PC-3 (cell line): ENCODE results near the gene CLEC14A. TPM values are rescaled to one million over a fixed set of nuclear protein-coding genes. Genes with fewer than 3 reads are reported as not detected.

Experiments used
- ATAC-seq: fragments of 200-7000 bp; cut with Tn5 transposase; 2 replicates; pipeline ENCODE4 v1.9.1; 2020; ENCODE audit warnings: mild to moderate bottlenecking, moderate library complexity
- BruUV-seq: library from RNA; stranded (reverse); fragments of 400-500 nt; replicated peaks from 2 replicates; lab custom pipeline; 2021; lab: Mats Ljungman, UMichigan
- CTCF ChIA-PET: fragments of 300-600 bp; sonication (Branson Sonifier 250); formaldehyde crosslinking; loops from one replicate; lab custom pipeline; 2022; ENCODE audit warnings: antibody characterized with exemption; lab: Charles Lee
- POLR2A ChIA-PET: fragments of 300-600 bp; sonication (Branson Sonifier 250); formaldehyde crosslinking; loops from one replicate; lab custom pipeline; 2022; ENCODE audit warnings: antibody characterized with exemption; ENCODE audit not compliant: unreplicated experiment; lab: Charles Lee
- DNase-seq: peaks from one replicate; pipeline ENCODE4 v3.0.0-alpha.2; 2015
- H2AFZ ChIP-seq: fragments of 300-600 bp; sonication (generic); 2 replicates; pipeline ENCODE4 v1.6.0; 2016; ENCODE audit warnings: antibody characterized with exemption, low read length
- H3F3A ChIP-seq: fragments of 300-600 bp; sonication (generic); one replicate; pipeline ENCODE4 v1.6.0; 2017; ENCODE audit warnings: antibody characterized with exemption, low read length, control low read depth, mild to moderate bottlenecking; ENCODE audit not compliant: unreplicated experiment
- H3K27ac ChIP-seq: fragments of 300-600 bp; sonication (generic); 2 replicates; pipeline ENCODE4 v1.5.1; 2016; ENCODE audit warnings: mild to moderate bottlenecking, low read length
- H3K27me3 ChIP-seq: fragments of 300-600 bp; sonication (generic); 2 replicates; pipeline ENCODE4 v1.6.1; 2016; ENCODE audit warnings: low read length, mixed read lengths
- H3K36me3 ChIP-seq: fragments of 300-600 bp; sonication (generic); 2 replicates; pipeline ENCODE4 v1.6.1; 2016; ENCODE audit warnings: low read depth, mixed run types, low read length, mixed read lengths
- H3K4me1 ChIP-seq: fragments of 300-600 bp; sonication (generic); 2 replicates; pipeline ENCODE4 v1.5.1; 2016; ENCODE audit warnings: low read length; ENCODE audit not compliant: insufficient read depth
- H3K4me2 ChIP-seq: fragments of 300-600 bp; sonication (generic); 2 replicates; pipeline ENCODE4 v1.6.0; 2016; ENCODE audit warnings: low read length
- H3K4me3 ChIP-seq: fragments of 300-600 bp; sonication (generic); 2 replicates; pipeline ENCODE4 v1.5.1; 2016; ENCODE audit warnings: mild to moderate bottlenecking, low read length, mixed read lengths
- H3K79me2 ChIP-seq: fragments of 300-600 bp; sonication (generic); 2 replicates; pipeline ENCODE4 v1.6.1; 2017; ENCODE audit warnings: low read length, mixed read lengths
- H3K9ac ChIP-seq: fragments of 300-600 bp; sonication (generic); 2 replicates; pipeline ENCODE4 v1.6.0; 2016; ENCODE audit warnings: mild to moderate bottlenecking, low read length
- H3K9me2 ChIP-seq: fragments of 300-600 bp; sonication (generic); replicated peaks from 2 replicates; pipeline ENCODE4 v1.6.1; 2016; ENCODE audit warnings: mixed run types, low read length, mixed read lengths
- H3K9me3 ChIP-seq: fragments of 300-600 bp; sonication (generic); 2 replicates; pipeline ENCODE4 v1.6.1; 2016; ENCODE audit warnings: low read length, mixed read lengths
- H4K20me1 ChIP-seq: fragments of 300-600 bp; sonication (generic); 2 replicates; pipeline ENCODE4 v1.6.1; 2016; ENCODE audit warnings: low read length, mixed read lengths
- CTCF ChIP-seq: fragments of 300-600 bp; sonication (generic); conservative IDR thresholded peaks from 2 replicates; pipeline ENCODE4 v1.5.1; 2017; ENCODE audit warnings: antibody characterized with exemption, low read depth, mild to moderate bottlenecking, low read length
- EZH2 ChIP-seq: fragments of 300-600 bp; sonication (generic); IDR thresholded peaks from one replicate; pipeline ENCODE4 v1.6.1; 2017; ENCODE audit warnings: antibody characterized with exemption, mild to moderate bottlenecking, low read length; ENCODE audit not compliant: unreplicated experiment
- EZH2phosphoT487 ChIP-seq: fragments of 300-600 bp; sonication (generic); IDR thresholded peaks from 2 replicates; pipeline ENCODE4 v1.6.1; 2018; ENCODE audit warnings: mild to moderate bottlenecking, antibody characterized with exemption, low read length, borderline replicate concordance
- intact Hi-C: fragments of 100-400 bp; cut with micrococcal nuclease; formaldehyde crosslinking; loops from 2 replicates; pipeline ENCODE4 v1.9.0; 2023
- total RNA-seq: library from RNA; depleted of rRNA; stranded (reverse); fragments of >200 nt; gene quantifications from 2 replicates; pipeline ENCODE4 v1.2.3, GENCODE V29; 2014

The CLEC14A gene
- total RNA-seq, 1 experiment from 2014 or later, result not detected

DNA sequence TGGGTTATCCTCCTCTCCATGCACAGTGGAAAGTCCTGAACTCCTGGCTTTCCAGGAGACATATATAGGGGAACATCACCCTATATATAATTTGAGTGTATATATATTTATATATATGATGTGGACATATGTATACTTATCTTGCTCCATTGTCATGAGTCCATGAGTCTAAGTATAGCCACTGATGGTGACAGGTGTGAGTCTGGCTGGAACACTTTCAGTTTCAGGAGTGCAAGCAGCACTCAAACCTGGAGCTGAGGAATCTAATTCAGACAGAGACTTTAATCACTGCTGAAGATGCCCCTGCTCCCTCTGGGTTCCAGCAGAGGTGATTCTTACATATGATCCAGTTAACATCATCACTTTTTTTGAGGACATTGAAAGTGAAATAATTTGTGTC is 43.8 kb downstream of the CLEC14A start:
- no peaks in the 10 kb centered on the region for H3F3A ChIP-seq
- no peaks in the 10 kb centered on the region for H3K36me3 ChIP-seq
- peaks cover 40% of the 10 kb centered on the region for H3K27me3 ChIP-seq
- no peak overlapping the region for H2AFZ ChIP-seq
- no peaks in the 10 kb centered on the region for H4K20me1 ChIP-seq
- ATAC-seq, result no peak
- ChIA-PET POLR2A (no interaction called here), CTCF (no interaction called here)
- no peaks in the 10 kb centered on the region for H3K9me2 ChIP-seq
- peaks cover 7% of the 10 kb centered on the region; the same call in 1 of the 2 replicates for H3K4me1 ChIP-seq
- no peak overlapping the region for H3K27ac ChIP-seq
- H3K4me2 ChIP-seq, result no peak overlapping the region
- no peak overlapping the region for H3K9ac ChIP-seq
- BruUV-seq, result no TSS peak
- no peaks in the 10 kb centered on the region for H3K79me2 ChIP-seq
- no peak for DNase-seq
- intact Hi-C loops, result no loop called here
- H3K9me3 ChIP-seq, result no peaks in the 10 kb centered on the region
- no peak overlapping the region for H3K4me3 ChIP-seq
- TF ChIP-seq CTCF (no peak), EZH2phosphoT487 (no peak), EZH2 (no peak)

GRCh38 chr14:38211255-38211735 is 44.6 kb downstream of the CLEC14A start:
- no peaks in the 10 kb centered on the region for H3K36me3 ChIP-seq
- ATAC-seq (no peak), DNase-seq (no peak)
- H3F3A ChIP-seq, result no peaks in the 10 kb centered on the region
- H3K27me3 ChIP-seq, result peaks cover 47% of the 10 kb centered on the region
- H3K4me3 ChIP-seq, result no peak overlapping the region
- H2AFZ ChIP-seq, result no peak overlapping the region
- TF ChIP-seq CTCF, result no peak
- no peak for TF ChIP-seq EZH2phosphoT487
- no peak for TF ChIP-seq EZH2
- H3K79me2 ChIP-seq, result no peaks in the 10 kb centered on the region
- POLR2A ChIA-PET, result no interaction called here
- H3K4me2 ChIP-seq, result no peak overlapping the region
- no TSS peak for BruUV-seq
- intact Hi-C loops, result no loop called here
- no peaks in the 10 kb centered on the region for H4K20me1 ChIP-seq
- H3K9me2 ChIP-seq, result no peaks in the 10 kb centered on the region
- H3K9me3 ChIP-seq, result no peaks in the 10 kb centered on the region
- H3K9ac ChIP-seq, result no peak overlapping the region
- CTCF ChIA-PET, result interaction anchor here (0.7 kb wide), 1 partner anchor 307 kb away, joined by 3 read pairs; no protein-coding TSS in a partner anchor
- peaks cover 7% of the 10 kb centered on the region; the same call in 1 of the 2 replicates for H3K4me1 ChIP-seq
- H3K27ac ChIP-seq, result no peak overlapping the region

- no peak overlapping the region for H3K4me2 ChIP-seq
- no peak for ATAC-seq
Measured at GRCh38 chr14:38210587-38211216, 45.2 kb downstream of the CLEC14A start.

More at GRCh38 chr14:38210587-38211216, 45.2 kb downstream of the CLEC14A start:
- Histone ChIP-seq H3K27ac (no peak overlapping the region), H2AFZ (no peak overlapping the region), H3K9me2 (no peaks in the 10 kb centered on the region), H3K9me3 (no peaks in the 10 kb centered on the region), H4K20me1 (no peaks in the 10 kb centered on the region), H3K36me3 (no peaks in the 10 kb centered on the region), H3K27me3 (peaks cover 51% of the 10 kb centered on the region), H3K4me1 (peaks cover 7% of the 10 kb centered on the region; the same call in 1 of the 2 replicates), H3F3A (no peaks in the 10 kb centered on the region), H3K9ac (no peak overlapping the region), H3K79me2 (no peaks in the 10 kb centered on the region), H3K4me3 (no peak overlapping the region)
- ChIA-PET POLR2A (no interaction called here), CTCF (interaction anchor here (0.7 kb wide), 1 partner anchor 306 kb away, joined by 3 read pairs; no protein-coding TSS in a partner anchor)
- no TSS peak for BruUV-seq
- TF ChIP-seq EZH2phosphoT487, result no peak
- no peak for TF ChIP-seq EZH2
- TF ChIP-seq CTCF, result no peak
- intact Hi-C loops, result no loop called here
- no peak for DNase-seq
